Renal cortex interstitium (tissue), 15 donors: ENCODE data around the gene MYL11. TPM values are rescaled to one million over a fixed set of nuclear protein-coding genes. Genes with fewer than 3 reads are reported as not detected.
A peak's percentile ranks its signal among the peaks of the same experiment; 100 is the strongest.
"Not testable (repeated sequence)": the region's sequence is repeated elsewhere in the genome, so short reads cannot be mapped to it uniquely, and the experiment has no call there.

ENCODE experiments used
- DNase-seq, 11 donors: peaks; one replicate each; pipeline ENCODE4 v3.0.0-alpha.2; 2013; ENCODE audit warnings: low read depth in 9 of 11, low spot score in 4 of 11; ENCODE audit errors: extremely low read depth in 1 of 11
- long read RNA-seq, 16 experiments: transcript quantifications; one replicate each; lab custom pipeline, GENCODE V29; 2026
- polyA plus RNA-seq, 3 donors: library from polyadenylated mRNA; unstranded; fragments of 120-200 nt; gene quantifications; one replicate each; pipeline ENCODE4 v1.2.1, GENCODE V29; 2013; ENCODE audit not compliant: insufficient read length in 3 of 3

MYL11 gene, protein sequence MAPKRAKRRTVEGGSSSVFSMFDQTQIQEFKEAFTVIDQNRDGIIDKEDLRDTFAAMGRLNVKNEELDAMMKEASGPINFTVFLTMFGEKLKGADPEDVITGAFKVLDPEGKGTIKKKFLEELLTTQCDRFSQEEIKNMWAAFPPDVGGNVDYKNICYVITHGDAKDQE
- 1 to 10 TPM in 2 of 3 donors, under 1 TPM in 1; 0.56 to 4.5 (median 1.2) TPM for polyA plus RNA-seq
- long read RNA-seq, donor 1, partial matches to known transcripts: 0 of 1 reads
- long read RNA-seq, donor 1, other reads (novel, unspliced or antisense): 0 of 1 reads
- long read RNA-seq, donor 2: 0 reads
- long read RNA-seq, donor 3, partial matches to known transcripts: 0 of 2 reads
- long read RNA-seq, donor 3, other reads (novel, unspliced or antisense): 0 of 2 reads
- long read RNA-seq, donor 4, transcript MYLPF-201 (7 exons, 682 nt): major isoform, 24 of 26 reads
- long read RNA-seq, donor 4, partial matches to known transcripts: 0 of 26 reads
- long read RNA-seq, donor 4, other reads (novel, unspliced or antisense): 0 of 26 reads
- long read RNA-seq, donor 5: 0 reads
- long read RNA-seq, donor 6, partial matches to known transcripts: 0 of 1 reads
- long read RNA-seq, donor 6, other reads (novel, unspliced or antisense): 0 of 1 reads
- long read RNA-seq, donor 7, partial matches to known transcripts: 0 of 6 reads
- long read RNA-seq, donor 7, other reads (novel, unspliced or antisense): 0 of 6 reads
- long read RNA-seq, donor 8: 0 reads
- long read RNA-seq, donor 9: 0 reads
- long read RNA-seq, donor 10, transcript MYLPF-201 (7 exons, 682 nt): major isoform, 29 of 31 reads
- long read RNA-seq, donor 10, partial matches to known transcripts: 0 of 31 reads
- long read RNA-seq, donor 10, other reads (novel, unspliced or antisense): 0 of 31 reads
- long read RNA-seq, donor 11, transcript MYLPF-201 (7 exons, 682 nt): major isoform, 6 of 6 reads
- long read RNA-seq, donor 11, partial matches to known transcripts: 0 of 6 reads
- long read RNA-seq, donor 11, other reads (novel, unspliced or antisense): 0 of 6 reads
- long read RNA-seq, donor 12: 0 reads
- long read RNA-seq, donor 13: 0 reads
- long read RNA-seq, donor 14, partial matches to known transcripts: 0 of 4 reads
- long read RNA-seq, donor 14, other reads (novel, unspliced or antisense): 0 of 4 reads
- long read RNA-seq, donor 15, partial matches to known transcripts: 0 of 1 reads
- long read RNA-seq, donor 15, other reads (novel, unspliced or antisense): 0 of 1 reads
- long read RNA-seq, donor 16, transcript MYLPF-201 (7 exons, 682 nt): major isoform, 11 of 14 reads
- long read RNA-seq, donor 16, partial matches to known transcripts: 0 of 14 reads
- long read RNA-seq, donor 16, other reads (novel, unspliced or antisense): 0 of 14 reads

DNA sequence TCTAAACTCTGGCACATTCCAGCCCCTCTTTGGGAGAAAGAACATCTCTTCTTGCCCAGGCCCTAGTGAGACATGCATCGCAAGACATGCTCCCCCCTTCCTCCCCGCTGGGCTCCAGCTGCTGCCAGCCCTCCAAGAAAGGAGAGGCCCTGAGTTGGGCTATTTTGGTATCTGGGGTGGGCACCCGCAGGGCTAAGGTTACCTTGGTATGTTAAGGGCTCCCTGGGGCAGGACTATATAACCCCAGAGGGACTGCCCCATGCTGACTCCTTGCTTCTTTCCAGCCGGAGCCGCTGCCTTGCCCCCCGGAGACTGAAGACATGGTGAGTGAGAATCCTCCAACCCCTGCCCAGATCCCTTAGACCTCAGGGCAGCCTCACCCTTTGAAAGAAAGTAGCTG lies at the start of gene MYL11:
TSS of gene MYL11 (plus strand) at position 265 of the 400 bp plus-strand sequence. CDS start at position 321, 56 bp downstream.
- DNase-seq: no peak

DNA sequence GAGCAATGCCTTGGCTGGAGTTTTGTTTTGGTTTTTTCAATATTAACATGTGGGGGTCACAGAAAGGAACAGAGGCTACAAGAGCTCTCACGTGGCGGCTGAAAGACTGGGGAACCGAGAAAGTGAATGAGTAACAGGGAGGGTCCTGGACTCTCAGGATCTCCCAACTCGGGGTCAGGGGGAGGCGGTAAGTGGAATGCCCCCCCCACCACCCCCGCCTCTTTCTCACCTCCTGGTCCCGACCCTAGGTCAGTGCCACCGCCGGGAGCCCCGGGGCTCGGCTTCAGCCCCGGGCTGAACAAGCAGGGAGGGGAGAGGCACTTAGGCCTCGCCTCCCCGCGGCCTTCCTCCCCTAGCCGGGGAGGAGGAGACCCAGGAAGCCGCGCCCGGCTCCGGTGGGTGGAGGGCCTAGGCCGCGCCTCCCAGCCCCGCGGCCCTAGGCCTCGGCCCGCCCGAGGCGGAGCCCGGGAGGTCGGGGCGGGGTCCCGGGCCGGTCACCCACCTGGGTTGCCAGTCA lies 40.1 kb upstream of the MYL11 start:
- peak in 9 of 11 donors; percentile 32 to 78 (median 47) for DNase-seq

DNA sequence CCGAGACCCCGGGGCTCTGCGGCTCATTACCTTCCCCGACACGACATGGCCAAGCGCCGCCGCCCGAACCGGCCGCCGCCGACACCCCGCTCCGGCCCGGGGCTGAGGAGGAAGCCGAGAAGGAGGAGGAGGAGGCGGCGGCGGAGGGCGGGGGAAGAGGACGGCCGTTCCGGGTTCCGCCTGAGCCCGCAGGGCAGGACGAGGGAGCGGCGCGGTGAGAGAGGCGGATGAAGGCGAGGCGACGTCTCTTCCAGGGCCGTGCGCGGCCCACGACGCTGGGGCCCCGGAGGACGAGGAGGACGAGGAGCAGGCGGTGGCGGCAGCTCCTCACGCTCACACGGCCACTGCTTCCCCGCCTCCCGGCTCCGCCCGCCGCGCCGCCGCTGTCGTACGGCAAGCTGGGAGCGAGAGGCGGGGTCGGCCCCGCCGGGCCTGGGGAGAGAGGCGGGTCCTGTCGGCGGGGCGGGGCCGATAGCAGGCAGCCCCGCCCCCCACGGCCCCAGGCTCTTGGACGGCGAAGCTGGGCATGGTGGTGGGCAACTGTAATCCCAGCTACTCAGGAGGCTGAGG lies 39.5 kb upstream of the MYL11 start:
- peak in 10 of 11 donors; percentile 48 to 77 (median 64) for DNase-seq

DNA sequence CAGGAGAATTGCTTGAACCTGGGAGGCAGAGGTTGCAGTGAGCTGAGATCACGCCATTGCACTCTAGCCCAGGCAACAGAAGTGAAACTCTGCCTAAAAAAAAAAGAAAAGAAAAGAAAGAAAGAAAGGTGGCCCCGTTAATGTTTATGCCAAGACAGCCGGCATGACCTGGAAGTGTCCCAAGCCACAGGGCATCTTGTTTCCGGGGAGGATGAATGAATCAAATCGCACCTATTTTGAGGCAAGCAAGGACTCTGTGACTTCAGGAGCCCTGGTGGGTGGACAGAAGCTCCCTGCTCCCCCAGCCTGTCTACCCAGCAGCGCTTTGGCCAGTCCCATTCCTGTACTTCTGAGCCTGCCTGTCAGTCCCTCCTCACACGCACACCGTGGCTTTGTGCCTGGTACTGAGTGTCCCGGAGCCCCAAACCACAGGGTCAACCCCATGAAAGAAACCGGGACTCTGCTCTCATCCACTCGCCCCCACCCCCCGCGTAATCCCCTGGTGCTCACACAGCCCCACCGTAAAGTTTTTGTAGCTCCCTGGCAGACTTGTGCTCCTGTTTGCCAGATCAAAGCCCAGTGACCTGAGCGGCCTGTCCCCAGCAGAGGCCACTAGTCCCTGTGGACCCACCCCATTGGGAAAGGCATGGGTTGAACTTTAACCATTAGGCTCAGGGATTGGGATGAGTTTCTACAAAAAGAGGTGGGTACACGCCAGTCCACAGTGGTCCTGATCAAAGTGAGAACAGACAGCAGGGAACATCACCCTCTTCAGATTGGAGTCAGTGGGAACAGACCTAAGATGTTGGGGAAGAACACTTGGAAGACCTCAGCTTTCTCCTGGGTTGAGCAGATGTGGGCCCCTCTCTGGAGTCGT lies 38.8 kb upstream of the MYL11 start:
- DNase-seq: peak in 2 of 11 donors; percentile 14 to 24

DNA sequence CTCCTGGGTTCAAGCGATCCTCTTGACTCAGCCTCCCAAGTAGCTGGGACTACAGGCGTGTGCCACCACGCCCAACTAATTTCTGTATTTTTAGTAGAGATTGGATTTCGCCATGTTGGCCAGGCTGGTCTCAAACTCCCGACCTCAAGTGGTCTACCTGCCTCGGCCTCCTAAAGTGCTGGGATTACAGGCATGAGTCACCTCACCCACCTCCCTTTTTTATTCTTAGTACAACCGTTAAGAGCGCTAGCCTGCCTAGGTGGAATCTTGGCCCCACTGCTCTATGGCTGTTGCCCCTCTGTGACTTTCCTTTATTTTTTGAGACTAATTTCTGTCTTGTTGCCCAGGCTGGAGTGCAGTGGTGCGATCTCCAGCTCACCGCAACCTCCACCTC lies 36.6 kb upstream of the MYL11 start:
- not testable (repeated sequence) for DNase-seq

DNA sequence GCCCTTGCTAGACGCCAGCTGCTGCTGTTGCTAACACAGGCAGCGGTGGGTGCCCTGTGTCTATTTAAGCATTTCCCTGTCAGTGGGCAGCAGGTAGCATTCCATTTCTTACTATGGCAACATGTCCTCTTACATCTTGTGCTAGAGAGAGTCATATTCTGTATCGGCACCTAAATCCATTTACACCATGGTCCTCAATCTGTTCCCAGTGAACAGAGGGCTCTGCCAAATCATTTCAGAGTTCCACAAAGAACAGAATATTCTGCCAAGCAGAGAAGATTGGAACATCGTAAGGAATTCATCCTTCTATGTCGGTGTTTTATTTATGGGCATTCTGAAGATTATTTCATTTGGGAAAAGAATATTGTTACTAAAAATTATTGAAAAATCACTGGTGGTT lies 35.9 kb upstream of the MYL11 start:
- not testable (repeated sequence) for DNase-seq

DNA sequence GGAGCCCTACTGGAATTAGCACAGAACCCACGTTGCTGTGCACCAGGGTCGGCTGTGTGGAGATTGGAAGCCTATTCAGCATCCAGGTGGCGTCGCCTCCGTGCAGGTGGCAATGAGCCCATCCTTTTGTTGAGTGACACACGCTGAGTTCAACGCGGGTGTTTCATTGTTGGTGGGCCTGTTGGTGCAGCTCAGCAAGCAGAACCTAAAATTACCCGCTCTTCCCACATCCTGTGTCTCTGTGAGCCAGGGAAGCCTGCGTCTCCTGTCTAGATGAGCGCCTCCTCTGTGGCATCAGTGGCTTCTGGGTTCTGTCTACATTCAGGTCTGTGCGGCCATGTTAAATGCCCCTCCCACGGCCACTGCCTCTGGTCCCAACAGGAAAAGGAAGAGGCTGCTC lies 34.0 kb upstream of the MYL11 start:
- DNase-seq: no peak

DNA sequence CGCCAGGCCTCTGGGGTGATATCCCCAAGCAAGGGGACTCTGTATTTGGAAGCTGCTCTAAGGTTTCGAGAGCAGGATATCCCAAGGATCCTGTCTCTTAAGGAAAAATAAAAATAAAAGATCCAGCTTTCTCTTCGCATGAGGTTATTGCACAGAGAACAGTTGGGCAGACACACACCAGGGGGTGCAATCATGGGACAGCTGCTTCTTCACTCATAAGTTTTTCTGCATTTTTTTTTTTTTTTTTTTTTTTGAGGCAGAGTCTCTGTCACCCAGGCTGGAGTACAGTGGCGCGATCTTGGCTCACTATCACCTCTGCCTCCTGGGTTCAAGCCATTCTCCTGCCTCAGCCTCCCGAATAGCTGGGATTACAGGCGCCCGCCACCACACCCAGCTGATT lies 32.6 kb upstream of the MYL11 start:
- not testable (repeated sequence) for DNase-seq

DNA sequence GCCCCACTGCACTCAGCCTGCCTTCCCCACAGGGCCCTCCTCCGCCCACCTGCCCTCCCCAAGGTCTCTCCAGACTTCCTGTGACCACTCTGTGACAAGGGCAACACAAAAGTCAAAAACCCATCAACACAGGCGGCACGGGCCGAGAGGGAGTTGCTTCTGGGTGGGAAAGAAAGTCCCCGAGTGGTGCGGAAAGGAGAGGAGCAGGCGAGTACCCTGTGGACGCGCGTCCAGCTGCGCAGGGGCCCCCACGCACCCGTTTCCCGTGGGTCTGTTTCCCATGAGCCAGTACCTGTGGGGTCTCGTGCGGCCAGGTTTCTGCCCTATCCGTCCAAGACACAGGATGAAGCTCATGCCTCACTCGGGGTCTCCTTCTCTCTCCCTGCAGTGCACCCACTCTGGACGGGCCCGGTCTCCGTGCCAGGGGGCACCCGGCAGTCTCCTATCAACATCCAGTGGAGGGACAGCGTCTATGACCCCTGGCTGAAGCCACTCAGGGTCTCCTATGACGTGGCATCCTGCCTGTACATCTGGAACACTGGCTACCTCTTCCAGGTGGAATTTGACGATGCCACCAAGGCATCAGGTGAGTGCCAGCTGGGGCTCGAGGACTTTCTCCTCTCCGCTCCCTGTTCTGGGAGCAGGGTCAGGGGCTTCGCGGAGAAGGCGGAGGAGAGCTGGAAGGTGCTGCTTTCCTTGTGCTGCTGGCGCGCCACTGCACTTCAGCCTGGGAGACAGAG lies 31.7 kb upstream of the MYL11 start:
- DNase-seq: no peak

DNA sequence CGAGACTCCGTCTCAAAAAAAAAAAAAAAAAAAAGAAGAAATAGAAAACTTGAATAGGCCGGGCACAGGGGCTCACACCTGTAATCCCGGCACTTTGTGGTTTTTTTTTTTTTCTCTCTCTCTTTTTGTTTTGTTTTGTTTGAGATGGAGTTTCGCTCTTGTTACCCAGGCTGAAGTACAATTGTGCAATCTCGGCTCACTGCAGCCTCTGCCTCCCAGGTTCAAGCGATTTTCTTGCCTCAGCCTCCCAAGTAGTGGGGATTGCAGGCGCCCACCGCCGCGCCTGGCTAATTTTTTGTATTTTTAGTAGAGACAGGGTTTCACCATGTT lies 31.1 kb upstream of the MYL11 start:
- DNase-seq: not testable (repeated sequence)

DNA sequence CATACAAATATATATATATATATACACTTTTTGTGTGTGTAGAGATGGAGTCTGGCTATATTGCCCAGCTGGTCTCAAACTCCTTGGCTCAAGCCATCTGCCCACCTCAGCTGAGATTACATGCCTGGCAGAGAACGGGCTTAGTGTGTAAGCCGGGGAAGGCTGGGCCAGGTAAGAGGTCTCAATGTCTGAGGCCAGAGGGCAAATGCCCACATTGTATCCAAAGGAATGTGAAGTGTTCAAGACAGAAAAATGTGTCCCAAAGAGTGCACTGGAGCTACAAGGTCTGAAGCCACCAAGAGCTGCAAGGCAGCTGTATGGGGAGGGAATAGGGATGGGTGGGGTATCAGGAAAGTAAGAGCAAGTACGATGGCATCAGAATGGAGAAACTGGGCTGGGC lies 28.3 kb upstream of the MYL11 start:
- DNase-seq: no peak

DNA sequence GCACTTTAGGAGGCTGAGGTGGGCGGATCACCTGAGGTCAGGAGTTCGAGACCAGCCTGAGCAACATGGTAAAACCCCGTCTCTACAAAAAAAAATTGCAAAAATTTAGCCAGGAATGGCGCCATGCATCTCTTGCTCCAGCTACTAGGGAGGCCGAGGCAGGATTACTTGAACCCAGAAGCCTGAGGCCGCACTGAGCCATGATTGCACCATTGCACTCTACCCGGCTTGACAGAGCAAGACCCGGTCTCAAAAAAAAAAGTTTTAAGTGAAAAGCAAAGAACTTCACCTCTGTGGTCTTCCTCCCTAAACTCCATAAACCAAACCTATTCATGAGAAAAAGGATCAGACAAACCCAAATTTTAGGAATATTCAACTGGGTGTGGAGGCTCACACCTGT lies 26.5 kb upstream of the MYL11 start:
- DNase-seq: no peak

DNA sequence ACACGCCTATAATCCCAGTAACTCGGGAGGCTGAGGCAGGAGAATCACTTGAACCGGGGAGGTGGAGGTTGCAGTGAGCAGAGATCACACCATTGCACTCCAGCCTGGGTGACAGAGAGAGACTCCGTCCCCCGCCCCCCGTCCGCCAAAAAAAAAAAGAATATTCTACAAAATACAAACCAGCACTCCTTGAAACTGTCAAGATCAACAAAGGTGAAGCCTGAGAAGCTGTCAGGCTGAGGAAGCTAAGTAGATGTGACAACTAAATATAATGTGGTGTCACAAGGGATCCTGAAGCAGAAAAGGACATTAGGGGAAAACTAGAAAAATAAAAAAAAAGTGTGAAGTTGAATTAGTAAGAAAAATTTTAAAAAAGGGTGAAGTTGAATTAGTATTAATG lies 25.7 kb upstream of the MYL11 start:
- no peak for DNase-seq

DNA sequence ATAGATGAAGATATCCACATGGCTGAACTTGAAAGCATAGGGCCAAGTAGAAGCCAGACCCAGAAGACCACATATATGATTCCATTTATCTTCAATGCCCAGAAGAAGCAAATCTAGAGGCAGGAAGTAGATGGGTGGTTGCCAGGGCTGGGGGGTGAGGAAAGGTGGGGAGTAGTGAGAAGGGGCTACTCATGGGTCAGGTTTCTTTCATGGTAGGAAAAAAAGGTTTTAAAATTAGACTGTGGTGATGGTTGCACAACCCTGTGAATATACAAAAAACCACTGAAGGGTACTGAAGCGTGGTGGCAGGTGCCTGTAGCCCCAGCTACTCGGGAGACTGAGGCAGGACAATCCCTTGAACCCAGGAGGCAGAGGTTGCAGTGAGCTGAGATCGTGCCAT lies 24.9 kb upstream of the MYL11 start:
- DNase-seq: no peak

DNA sequence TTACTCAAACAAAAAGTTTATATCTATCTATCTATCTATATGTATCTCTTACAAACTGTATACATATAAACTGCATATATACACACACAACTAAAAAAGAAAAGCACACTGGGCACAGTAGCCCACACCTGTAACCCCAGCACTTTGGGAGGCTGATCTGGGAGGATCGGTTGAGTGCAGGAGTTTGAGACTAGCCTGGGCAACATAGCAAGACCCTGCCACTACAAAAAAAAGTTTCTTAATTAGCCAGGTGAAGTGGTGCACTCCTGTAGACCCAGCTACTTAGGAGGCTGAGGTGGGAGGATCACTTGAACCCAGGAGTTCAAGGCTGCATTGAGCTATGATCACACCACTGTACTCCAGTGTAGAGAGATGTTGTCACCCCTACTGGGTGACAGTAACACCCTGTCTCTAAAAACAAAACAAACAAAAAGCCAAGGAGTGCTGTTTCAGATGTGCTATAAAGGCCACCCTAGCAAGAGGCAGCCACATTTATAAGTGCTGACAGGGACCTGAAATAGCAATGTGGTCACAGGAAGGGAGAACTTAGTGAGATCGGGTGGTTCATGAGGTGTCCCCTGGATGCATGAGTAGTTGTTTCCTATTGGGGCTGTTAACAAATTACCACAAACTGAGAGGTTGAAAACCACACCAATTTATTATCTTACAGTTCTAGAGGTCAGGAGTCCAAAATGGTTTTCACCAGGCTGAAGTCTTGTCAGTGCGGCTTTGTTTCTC lies 24.3 kb upstream of the MYL11 start:
- DNase-seq: no peak

DNA sequence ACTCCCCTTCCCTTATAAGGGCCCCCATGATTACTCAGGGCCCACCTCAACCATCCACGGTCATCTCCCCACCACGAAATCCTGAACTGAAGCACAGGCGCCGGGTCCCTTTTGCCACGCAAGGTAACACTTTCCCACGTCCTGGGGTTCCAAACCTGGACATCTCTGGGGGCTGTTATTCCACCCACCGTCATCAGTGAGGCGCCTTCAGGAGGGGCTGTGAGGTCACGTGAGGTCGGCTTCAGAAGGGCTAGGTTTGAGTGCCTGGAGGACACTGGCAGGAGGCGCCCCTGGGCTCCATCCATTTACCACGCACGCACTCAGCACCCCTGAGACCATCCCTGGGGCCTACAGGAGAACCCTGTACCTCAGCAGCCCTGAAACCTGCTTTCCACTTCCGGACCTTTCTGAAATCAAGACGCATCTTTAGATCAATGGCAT lies 23.6 kb upstream of the MYL11 start:
- no peak for DNase-seq
